Omental fat pad (tissue), 4 donors: Measurements from ENCODE around the gene MAGI1. TPM values are rescaled to one million over a fixed set of nuclear protein-coding genes. Genes with fewer than 3 reads are reported as not detected.

Experiments used
- ATAC-seq: fragments of 150-250 bp; one replicate; pipeline ENCODE4 v1.9.1; 2016; ENCODE audit warnings: mild to moderate bottlenecking, moderate library complexity; ENCODE audit not compliant: low FRiP score
- DNase-seq: peaks from one replicate; pipeline ENCODE4 v3.0.0-alpha.2; 2019; ENCODE audit warnings: low spot score
- total RNA-seq, 4 donors: library from RNA; depleted of rRNA; stranded (reverse); fragments of >200 nt; gene quantifications; one replicate each; pipeline ENCODE4 v1.1.0, GENCODE V29; 2016
- TF ChIP-seq, protein P1 (sequence below), 3 donors: fragments of 450-650 bp; IDR thresholded peaks; one replicate each; pipeline ENCODE4 v1.5.1; 2016 to 2017; ENCODE audit warnings: antibody characterized with exemption in 3 of 3, mild to moderate bottlenecking in 3 of 3, moderate library complexity in 2 of 3

MAGI1 gene
- total RNA-seq, 4 donors from 2014 or later = 22.9 to 38.8 (median 34.3) TPM

DNA sequence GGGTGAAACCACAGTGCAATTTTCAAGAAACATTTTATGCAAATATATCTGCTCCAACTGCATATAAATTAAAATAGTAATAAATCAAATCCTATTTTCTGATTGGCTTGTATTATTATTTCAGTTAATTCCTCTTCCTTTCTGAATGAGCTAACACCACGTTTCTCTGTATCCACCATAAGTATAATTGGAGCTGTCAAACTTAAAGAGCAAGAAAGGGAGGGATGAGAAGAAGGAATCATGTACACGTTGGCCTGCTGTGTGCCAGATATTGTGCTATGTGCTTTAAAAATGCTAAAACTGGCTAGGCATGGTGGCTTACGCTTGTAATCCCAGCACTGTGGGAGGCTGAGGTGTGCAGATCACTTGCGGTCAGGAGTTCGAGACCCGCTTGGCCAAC, 180.0 kb downstream of the MAGI1 start:
- TF ChIP-seq, protein P1, sequence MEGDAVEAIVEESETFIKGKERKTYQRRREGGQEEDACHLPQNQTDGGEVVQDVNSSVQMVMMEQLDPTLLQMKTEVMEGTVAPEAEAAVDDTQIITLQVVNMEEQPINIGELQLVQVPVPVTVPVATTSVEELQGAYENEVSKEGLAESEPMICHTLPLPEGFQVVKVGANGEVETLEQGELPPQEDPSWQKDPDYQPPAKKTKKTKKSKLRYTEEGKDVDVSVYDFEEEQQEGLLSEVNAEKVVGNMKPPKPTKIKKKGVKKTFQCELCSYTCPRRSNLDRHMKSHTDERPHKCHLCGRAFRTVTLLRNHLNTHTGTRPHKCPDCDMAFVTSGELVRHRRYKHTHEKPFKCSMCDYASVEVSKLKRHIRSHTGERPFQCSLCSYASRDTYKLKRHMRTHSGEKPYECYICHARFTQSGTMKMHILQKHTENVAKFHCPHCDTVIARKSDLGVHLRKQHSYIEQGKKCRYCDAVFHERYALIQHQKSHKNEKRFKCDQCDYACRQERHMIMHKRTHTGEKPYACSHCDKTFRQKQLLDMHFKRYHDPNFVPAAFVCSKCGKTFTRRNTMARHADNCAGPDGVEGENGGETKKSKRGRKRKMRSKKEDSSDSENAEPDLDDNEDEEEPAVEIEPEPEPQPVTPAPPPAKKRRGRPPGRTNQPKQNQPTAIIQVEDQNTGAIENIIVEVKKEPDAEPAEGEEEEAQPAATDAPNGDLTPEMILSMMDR (IDR thresholded peaks at IDR 0.05) = no peak
- DNase-seq = no peak
- no peak for ATAC-seq

DNA sequence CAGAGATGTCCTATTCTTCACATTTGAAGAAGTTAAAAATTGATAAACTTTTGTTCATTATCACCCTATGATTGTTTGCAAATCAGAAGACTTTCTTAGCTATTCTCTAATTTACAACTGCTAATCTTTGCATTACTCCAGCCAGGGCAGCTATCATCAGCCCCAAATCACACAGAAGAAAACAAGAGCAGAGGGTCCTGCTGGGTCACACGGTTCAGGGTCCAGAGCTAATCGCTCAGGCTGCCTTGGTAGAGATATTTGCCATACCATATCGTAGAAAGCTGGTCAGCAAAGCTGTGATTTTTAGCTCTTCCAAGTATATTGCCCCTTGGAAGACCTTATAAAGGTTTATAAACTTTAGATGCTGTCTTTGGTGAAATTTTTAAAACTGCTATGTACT, 181.4 kb downstream of the MAGI1 start:
- TF ChIP-seq, protein P1 (IDR thresholded peaks at IDR 0.05) = no peak
- ATAC-seq (no peak), DNase-seq (no peak)

DNA sequence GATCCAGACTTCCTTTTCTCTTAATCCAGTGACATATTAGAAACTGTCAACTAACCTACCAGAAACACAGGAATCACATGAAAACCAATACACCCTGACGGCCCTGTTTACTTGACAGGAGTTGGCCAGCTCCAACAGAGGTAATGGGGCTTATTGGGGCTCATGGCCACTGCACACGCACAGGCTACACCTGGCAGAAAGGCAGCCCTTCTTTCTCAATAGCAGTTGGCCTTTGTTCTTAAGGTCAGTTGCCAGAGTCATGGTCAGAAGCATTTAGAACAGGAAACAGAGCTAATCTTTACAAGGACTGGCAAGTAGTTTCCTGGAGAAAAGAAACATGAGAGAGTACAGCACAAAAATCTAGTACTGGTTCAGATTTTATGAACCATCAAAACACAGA, 181.8 kb downstream of the MAGI1 start:
- no peak for DNase-seq
- TF ChIP-seq, protein P1 (IDR thresholded peaks at IDR 0.05) = no peak
- ATAC-seq = no peak

DNA sequence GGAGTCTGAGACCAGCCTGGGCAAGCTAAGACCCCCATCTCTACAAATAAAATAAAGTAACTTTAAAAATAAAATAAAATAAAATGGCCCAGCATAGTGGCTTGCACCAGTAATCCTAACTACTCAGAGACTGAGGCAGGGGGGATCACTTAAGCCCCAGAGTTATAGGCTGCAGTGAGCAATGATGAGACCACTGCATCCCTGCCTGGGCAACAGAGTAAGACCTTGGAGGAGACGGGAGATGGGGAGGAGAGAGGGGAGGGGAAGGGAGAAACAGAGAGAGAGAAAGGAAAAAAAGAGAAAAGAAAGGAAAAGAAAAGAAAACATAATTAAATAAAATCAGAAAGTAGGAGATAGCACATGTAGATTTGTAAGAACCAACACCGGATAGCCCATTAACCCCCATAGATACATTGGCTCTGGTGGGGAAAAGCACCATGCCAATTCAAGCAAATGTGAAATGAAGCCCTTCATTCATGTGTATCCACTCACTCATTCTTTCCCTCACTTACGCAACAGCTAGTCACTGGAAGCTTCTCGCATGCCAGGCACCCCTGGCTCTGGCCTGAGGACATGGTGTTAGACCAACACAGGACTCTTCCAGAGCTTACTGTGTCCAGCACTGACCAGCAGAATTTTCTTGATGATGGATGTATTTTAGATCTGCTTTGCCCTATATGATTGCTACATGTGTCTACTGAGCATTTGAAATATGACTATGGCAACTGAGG, 183.2 kb downstream of the MAGI1 start:
- DNase-seq = no peak
- TF ChIP-seq, protein P1 (IDR thresholded peaks at IDR 0.05) = no peak
- ATAC-seq = no peak

DNA sequence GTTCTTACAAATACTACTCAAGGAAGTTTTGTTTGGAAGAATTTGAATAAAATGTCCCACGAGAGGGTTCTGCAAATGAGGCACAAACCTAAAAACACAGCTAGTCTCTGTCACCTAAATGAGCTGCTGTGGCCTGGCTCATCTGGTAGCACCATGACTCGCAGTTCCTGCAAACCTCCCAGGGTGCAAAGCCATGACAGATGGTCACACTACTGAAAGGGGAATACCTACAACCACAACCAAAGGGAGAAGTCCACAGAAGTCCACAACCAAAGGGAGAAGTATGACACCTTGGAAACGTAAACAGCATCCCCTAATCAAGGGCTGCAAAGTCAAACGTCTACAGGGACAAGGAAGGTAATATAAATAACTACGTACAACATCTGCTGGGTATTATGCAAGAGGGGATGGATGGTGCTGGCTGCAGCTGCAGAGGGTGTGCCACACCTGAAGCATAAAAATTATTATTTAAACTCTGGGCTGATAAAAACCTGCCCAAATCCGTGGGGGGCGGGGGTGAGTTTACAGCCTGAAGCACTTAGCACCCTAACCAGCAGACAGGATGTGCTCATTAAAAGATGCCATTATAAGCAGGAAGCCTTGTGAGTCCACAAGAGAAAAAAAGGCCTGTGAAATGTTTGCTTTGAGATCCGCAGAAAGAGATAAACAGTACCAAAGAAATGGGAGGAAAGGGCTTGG, 184.0 kb downstream of the MAGI1 start:
- ATAC-seq (no peak), DNase-seq (no peak)
- TF ChIP-seq, protein P1 (IDR thresholded peaks at IDR 0.05) = no peak

DNA sequence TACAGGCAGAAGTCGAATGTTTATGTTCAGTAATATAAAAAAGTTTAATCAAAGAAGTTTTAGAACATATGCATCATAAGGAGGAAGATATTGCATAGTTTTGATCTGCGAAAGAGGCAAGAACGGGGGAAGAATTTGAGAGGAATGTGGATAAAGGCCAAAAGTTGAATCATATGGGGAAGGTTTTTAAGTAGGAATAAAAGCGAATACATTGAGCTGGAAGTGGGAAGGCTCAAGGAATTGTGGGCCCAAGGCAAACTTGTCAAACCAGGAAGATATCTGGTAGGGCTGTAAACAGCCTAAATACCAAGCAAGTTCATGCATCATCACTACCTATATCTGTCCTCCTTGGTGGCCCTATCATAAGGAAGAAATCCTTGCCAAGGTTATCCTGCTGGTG, 186.9 kb downstream of the MAGI1 start:
- TF ChIP-seq, protein P1 (IDR thresholded peaks at IDR 0.05) = no peak
- DNase-seq = no peak
- ATAC-seq = no peak

DNA sequence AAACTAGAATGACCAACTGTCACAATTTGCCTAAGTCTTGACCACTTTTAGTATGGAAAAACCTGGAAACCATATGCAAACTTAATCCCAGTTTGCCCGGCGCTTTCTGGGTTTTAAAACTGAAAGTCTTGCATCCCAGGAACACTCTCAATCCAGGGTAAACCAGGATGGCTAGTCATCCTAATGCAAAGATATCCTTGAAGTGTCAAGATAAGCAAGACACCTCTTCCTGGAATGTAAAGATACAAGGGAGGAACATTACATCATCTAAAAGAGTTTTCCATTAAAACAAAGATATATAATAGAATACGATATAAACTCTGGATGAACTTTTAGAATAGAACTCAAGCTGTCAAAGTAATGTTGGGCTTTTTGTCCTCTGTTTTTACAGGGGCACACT, 188.5 kb downstream of the MAGI1 start:
- DNase-seq (no peak), ATAC-seq (no peak)
- TF ChIP-seq, protein P1 (IDR thresholded peaks at IDR 0.05) = no peak
